SK-N-SH (cell line): ENCODE results near the gene SAMD8.

Experiments
- EZH2phosphoT487 ChIP-seq: fragments of 200-600 bp; sonication (generic); IDR thresholded peaks from 2 replicates; pipeline ENCODE4 v1.6.1; 2017; ENCODE audit warnings: low read depth, mixed run types, mild to moderate bottlenecking, antibody characterized with exemption, moderate library complexity, borderline replicate concordance
- MEF2A ChIP-seq: IDR thresholded peaks from 2 replicates; pipeline ENCODE4 v1.4.0; 2012; ENCODE audit warnings: low read depth, borderline replicate concordance
- RFX5 ChIP-seq: IDR thresholded peaks from 2 replicates; pipeline ENCODE4 v1.6.1; 2012; ENCODE audit warnings: mild to moderate bottlenecking, improper control_type of control experiment, low read length
- SIN3A ChIP-seq: IDR thresholded peaks from 2 replicates; pipeline ENCODE4 v1.6.1; 2012; ENCODE audit warnings: low read depth, mild to moderate bottlenecking, low read length, moderate library complexity, borderline replicate concordance
- TAF1 ChIP-seq: IDR thresholded peaks from 2 replicates; pipeline ENCODE4 v1.6.1; 2012; ENCODE audit warnings: low read depth, mild to moderate bottlenecking, low read length, moderate library complexity, borderline replicate concordance
- TF ChIP-seq, protein P1 (sequence below): IDR thresholded peaks from 2 replicates; pipeline ENCODE4; 2012
- TF ChIP-seq, protein P2 (sequence below): fragments of 200-600 bp; sonication (generic); IDR thresholded peaks from 2 replicates; pipeline ENCODE4 v1.6.1; 2017; ENCODE audit warnings: antibody characterized with exemption, mild to moderate bottlenecking, moderate library complexity

DNA sequence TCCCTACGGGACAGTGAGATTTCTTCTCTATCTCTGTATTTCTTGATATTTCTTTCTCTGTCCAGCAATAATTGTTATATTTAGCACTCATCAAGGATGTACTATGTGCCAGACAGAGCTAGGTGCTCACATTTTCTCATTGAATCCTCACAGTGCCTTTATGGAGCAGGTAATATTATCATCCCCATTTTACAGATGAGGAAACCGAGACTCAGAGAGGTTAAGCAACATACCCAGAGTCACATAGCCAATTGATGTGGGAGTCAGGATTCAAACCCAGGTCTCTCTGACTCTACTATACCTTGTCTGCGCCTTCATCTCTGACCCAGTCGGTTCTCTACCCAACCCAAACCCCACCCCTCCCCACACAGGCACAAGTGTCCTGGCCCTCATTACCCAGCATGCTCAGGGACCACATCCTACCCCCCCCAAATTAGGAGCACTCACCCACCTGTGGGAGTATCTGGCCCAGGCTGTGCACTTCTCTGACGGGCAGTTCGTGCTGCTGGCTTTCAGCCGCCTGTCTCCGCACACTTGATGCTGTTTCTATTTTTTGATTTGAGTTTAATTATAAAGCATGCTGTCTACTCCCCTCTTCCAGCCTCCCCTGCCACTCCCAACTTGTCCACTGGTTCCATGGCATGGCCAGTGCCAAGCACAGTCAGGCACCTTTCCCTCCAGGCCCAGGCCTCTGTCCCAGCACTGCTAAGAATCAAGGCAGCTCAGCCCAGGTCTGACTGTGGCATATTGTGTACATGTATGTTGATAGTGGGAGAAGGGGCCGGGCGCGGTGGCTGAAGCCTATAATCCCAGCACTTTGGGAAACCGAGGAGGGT lies 9.8 kb upstream of the SAMD8 start:
- TF ChIP-seq, protein P1, sequence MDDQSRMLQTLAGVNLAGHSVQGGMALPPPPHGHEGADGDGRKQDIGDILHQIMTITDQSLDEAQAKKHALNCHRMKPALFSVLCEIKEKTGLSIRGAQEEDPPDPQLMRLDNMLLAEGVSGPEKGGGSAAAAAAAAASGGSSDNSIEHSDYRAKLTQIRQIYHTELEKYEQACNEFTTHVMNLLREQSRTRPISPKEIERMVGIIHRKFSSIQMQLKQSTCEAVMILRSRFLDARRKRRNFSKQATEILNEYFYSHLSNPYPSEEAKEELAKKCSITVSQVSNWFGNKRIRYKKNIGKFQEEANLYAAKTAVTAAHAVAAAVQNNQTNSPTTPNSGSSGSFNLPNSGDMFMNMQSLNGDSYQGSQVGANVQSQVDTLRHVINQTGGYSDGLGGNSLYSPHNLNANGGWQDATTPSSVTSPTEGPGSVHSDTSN: no peak
- no peak for TF ChIP-seq MEF2A
- TF ChIP-seq TAF1: no peak
- TF ChIP-seq, protein P2, sequence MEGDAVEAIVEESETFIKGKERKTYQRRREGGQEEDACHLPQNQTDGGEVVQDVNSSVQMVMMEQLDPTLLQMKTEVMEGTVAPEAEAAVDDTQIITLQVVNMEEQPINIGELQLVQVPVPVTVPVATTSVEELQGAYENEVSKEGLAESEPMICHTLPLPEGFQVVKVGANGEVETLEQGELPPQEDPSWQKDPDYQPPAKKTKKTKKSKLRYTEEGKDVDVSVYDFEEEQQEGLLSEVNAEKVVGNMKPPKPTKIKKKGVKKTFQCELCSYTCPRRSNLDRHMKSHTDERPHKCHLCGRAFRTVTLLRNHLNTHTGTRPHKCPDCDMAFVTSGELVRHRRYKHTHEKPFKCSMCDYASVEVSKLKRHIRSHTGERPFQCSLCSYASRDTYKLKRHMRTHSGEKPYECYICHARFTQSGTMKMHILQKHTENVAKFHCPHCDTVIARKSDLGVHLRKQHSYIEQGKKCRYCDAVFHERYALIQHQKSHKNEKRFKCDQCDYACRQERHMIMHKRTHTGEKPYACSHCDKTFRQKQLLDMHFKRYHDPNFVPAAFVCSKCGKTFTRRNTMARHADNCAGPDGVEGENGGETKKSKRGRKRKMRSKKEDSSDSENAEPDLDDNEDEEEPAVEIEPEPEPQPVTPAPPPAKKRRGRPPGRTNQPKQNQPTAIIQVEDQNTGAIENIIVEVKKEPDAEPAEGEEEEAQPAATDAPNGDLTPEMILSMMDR: no peak
- no peak for TF ChIP-seq RFX5
- TF ChIP-seq EZH2phosphoT487: no peak
- TF ChIP-seq SIN3A: no peak
